Esophagus muscularis mucosa (tissue), 4 donors: ENCODE results near the gene GDF2.

Source experiments
- CTCF ChIP-seq, 3 experiments: fragments of 200-600 bp in 2 of 3; fragments of 450-650 bp in 1 of 3; sonication (generic) in 2 of 3; IDR thresholded peaks; one replicate each; pipeline ENCODE4 v1.5.1; 2017 to 2019; ENCODE audit warnings: antibody characterized with exemption in 3 of 3, mild to moderate bottlenecking in 2 of 3, moderate library complexity in 1 of 3
- EP300 ChIP-seq: sonication (generic); formaldehyde crosslinking; IDR thresholded peaks from one replicate; pipeline ENCODE4 v1.6.1; 2017; ENCODE audit warnings: antibody characterized with exemption
- POLR2A ChIP-seq: fragments of 450-650 bp; IDR thresholded peaks from one replicate; pipeline ENCODE4 v1.6.1; 2017; ENCODE audit warnings: antibody characterized with exemption, moderate library complexity, mild to moderate bottlenecking, low read depth

GRCh38 chr10:47339186-47339735 is 17.0 kb downstream of the GDF2 start:
- TF ChIP-seq CTCF (IDR thresholded peaks at IDR 0.05) = no peak
- TF ChIP-seq POLR2A = no peak
- no peak for TF ChIP-seq EP300
